Body of pancreas (tissue), 4 donors: ENCODE results near the gene GUCA1A.

Experiments used
- CTCF ChIP-seq, 7 experiments: fragments of 450-650 bp in 4 of 7; fragments of 200-600 bp in 3 of 7; sonication (generic) in 3 of 7; IDR thresholded peaks; one replicate each; pipeline ENCODE4 v1.5.1; 2016 to 2019; ENCODE audit warnings: antibody characterized with exemption in 7 of 7
- POLR2A ChIP-seq, 3 donors: fragments of 450-650 bp; IDR thresholded peaks; one replicate each; pipeline ENCODE4 v1.6.1; 2016; ENCODE audit warnings: antibody characterized with exemption in 3 of 3, mild to moderate bottlenecking in 2 of 3

GRCh38 chr6:42128460-42129359 is 44.5 kb upstream of the GUCA1A start:
- no peak for TF ChIP-seq POLR2A (IDR thresholded peaks at IDR 0.05)
- TF ChIP-seq CTCF (IDR thresholded peaks at IDR 0.05), result no peak
